DND-41 (cell line): ENCODE results near the gene PM20D1.

Experiments
- ATAC-seq: fragments of 200-7000 bp; cut with Tn5 transposase; 3 replicates; pipeline ENCODE4 v1.9.1; 2021; ENCODE audit warnings: low read depth; ENCODE audit not compliant: insufficient read depth
- DNase-seq: peaks from one replicate; pipeline ENCODE4 v3.0.0-alpha.2; 2020
- H2AFZ ChIP-seq: 2 replicates; pipeline ENCODE4 v1.6.0; 2012; ENCODE audit warnings: low read depth, low read length
- H3K27ac ChIP-seq: 2 replicates; pipeline ENCODE4 v1.5.1; 2012; ENCODE audit warnings: low read length, inconsistent platforms
- H3K27me3 ChIP-seq: fragments of 200-600 bp; sonication (generic); 2 replicates; pipeline ENCODE4 v1.6.0; 2012; ENCODE audit warnings: low read length, mild to moderate bottlenecking, inconsistent platforms; ENCODE audit not compliant: insufficient read depth, poor library complexity
- H3K36me3 ChIP-seq: 2 replicates; pipeline ENCODE4 v1.5.1; 2012; ENCODE audit warnings: low read length, inconsistent platforms; ENCODE audit not compliant: insufficient read depth
- H3K4me1 ChIP-seq: 2 replicates; pipeline ENCODE4 v1.5.1; 2012; ENCODE audit warnings: mild to moderate bottlenecking, low read length; ENCODE audit not compliant: insufficient read depth
- H3K4me2 ChIP-seq: 2 replicates; pipeline ENCODE4 v1.6.0; 2012; ENCODE audit warnings: mild to moderate bottlenecking, moderate library complexity, low read length, inconsistent platforms; ENCODE audit not compliant: insufficient read depth
- H3K4me3 ChIP-seq, 2 experiments: fragments of 200-600 bp in 1 of 2; shearing (Covaris generic) in 1 of 2; 2 replicates each; pipeline ENCODE4 v1.5.1; 2012 to 2016; ENCODE audit warnings: inconsistent platforms in 2 of 2, low read length in 2 of 2, mild to moderate bottlenecking in 2 of 2, low read depth in 1 of 2, moderate library complexity in 1 of 2
- H3K79me2 ChIP-seq: 2 replicates; pipeline ENCODE4 v1.6.0; 2012; ENCODE audit warnings: low read length, inconsistent platforms; ENCODE audit not compliant: insufficient read depth
- H3K9ac ChIP-seq: 2 replicates; pipeline ENCODE4 v1.6.0; 2012; ENCODE audit warnings: low read depth, mild to moderate bottlenecking, inconsistent platforms, low read length, moderate library complexity
- H3K9me3 ChIP-seq: 2 replicates; pipeline ENCODE4 v1.5.1; 2012; ENCODE audit warnings: low read length, moderate library complexity, mild to moderate bottlenecking, inconsistent platforms; ENCODE audit not compliant: insufficient read depth, severe bottlenecking
- H4K20me1 ChIP-seq: 2 replicates; pipeline ENCODE4 v1.6.0; 2012; ENCODE audit warnings: low read length; ENCODE audit not compliant: insufficient read depth
- CTCF ChIP-seq: IDR thresholded peaks from 2 replicates; pipeline ENCODE4 v1.5.1; 2012; ENCODE audit warnings: borderline replicate concordance, low read length, moderate library complexity, mild to moderate bottlenecking; ENCODE audit not compliant: poor library complexity, severe bottlenecking; ENCODE audit errors: extremely low read depth
- EZH2 ChIP-seq: IDR thresholded peaks from 3 replicates; pipeline ENCODE4 v1.6.1; 2012; ENCODE audit warnings: borderline replicate concordance, low read depth, mild to moderate bottlenecking, moderate library complexity, low read length, inconsistent platforms; ENCODE audit not compliant: severe bottlenecking

The PM20D1 gene

DNA sequence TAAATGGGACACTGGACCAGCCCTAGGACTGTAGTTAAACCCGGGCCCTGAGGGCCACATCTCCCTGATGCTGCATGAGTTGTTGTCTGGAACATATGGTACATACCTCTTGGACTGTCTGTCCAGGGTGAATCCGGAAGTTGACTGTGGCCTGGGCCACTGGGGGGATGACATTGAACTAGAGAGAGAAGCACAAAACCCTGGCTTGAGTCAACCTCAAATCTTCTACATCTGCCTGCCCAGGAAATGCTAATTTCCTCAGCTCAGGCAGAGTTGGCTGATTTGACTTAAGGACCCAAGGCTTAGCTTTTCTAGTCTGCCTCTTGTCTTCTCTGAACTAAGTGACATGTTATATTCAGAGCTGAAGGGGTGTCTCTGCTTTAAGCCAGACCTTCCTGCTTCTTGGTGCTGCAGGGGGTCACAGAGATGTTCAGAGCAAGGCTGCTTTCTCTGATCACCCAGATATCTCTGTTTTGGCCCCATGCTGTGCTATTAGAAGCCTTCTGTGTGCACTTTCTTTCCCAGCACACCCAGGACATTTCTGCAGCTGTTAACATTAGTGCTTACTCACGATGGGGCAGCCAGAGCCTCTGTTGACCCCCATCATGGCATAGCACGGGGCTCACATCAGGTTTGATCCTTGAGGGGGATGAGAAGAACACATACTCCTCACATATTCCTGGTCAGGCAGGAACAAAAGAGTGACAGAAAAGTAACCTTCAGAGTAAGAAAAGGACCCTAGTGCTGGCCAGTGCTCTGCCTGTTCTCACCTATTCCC, 9.6 kb downstream of the PM20D1 start:
- DNase-seq = no peak
- H2AFZ ChIP-seq = no peak overlapping the region
- no peaks in the 10 kb centered on the region for H4K20me1 ChIP-seq
- H3K36me3 ChIP-seq = no peaks in the 10 kb centered on the region
- H3K4me2 ChIP-seq = no peak overlapping the region
- no peak overlapping the region for H3K9ac ChIP-seq
- TF ChIP-seq CTCF (no peak), EZH2 (no peak)
- H3K79me2 ChIP-seq = no peaks in the 10 kb centered on the region
- no peak overlapping the region for H3K4me3 ChIP-seq
- ATAC-seq = no peak
- H3K27me3 ChIP-seq = no peaks in the 10 kb centered on the region
- H3K4me1 ChIP-seq = no peaks in the 10 kb centered on the region
- no peaks in the 10 kb centered on the region for H3K9me3 ChIP-seq
- H3K27ac ChIP-seq = no peak overlapping the region

GRCh38 chr1:205837382-205837970, 12.5 kb downstream of the PM20D1 start:
- no peak overlapping the region for H3K4me2 ChIP-seq
- no peaks in the 10 kb centered on the region for H3K9me3 ChIP-seq
- H3K79me2 ChIP-seq = no peaks in the 10 kb centered on the region
- H2AFZ ChIP-seq = no peak overlapping the region
- H3K27me3 ChIP-seq = no peaks in the 10 kb centered on the region
- ATAC-seq (no peak), DNase-seq (no peak)
- TF ChIP-seq CTCF (no peak), EZH2 (no peak)
- H3K4me3 ChIP-seq = no peak overlapping the region
- H3K4me1 ChIP-seq = no peaks in the 10 kb centered on the region
- no peak overlapping the region for H3K9ac ChIP-seq
- no peaks in the 10 kb centered on the region for H4K20me1 ChIP-seq
- H3K36me3 ChIP-seq = no peaks in the 10 kb centered on the region
- H3K27ac ChIP-seq = no peak overlapping the region

DNA sequence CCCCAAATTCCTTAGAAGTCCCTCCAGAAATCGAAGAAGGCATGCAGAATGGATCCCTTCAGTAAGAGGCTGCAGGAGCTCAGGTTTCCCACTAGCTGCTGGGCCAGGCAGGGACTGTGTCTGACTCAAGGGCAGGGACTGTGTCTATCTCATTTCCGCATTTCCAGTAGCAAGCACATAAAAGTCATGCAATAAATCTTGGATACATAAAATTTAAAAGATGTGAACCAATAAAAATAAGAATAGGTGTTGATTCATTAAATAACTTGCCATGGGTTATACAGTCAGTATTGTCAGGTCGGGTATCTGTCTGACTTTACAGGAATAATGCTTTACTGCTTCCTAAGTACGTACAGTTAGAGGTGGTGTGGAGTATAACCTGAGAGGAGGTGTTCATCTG, 15.2 kb downstream of the PM20D1 start:
- Histone ChIP-seq H3K4me3 (no peak overlapping the region), H3K79me2 (no peaks in the 10 kb centered on the region), H3K4me2 (no peak overlapping the region), H3K27ac (no peak overlapping the region), H3K36me3 (no peaks in the 10 kb centered on the region), H4K20me1 (no peaks in the 10 kb centered on the region), H3K27me3 (no peaks in the 10 kb centered on the region), H3K4me1 (no peaks in the 10 kb centered on the region), H3K9me3 (no peaks in the 10 kb centered on the region), H2AFZ (no peak overlapping the region), H3K9ac (no peak overlapping the region)
- DNase-seq = no peak
- ATAC-seq = no peak
- TF ChIP-seq EZH2 (no peak), CTCF (no peak)
